Dendritic cell treated with granulocyte-macrophage colony-stimulating factor and Interleukin-4, amounts not matched to agents 40 ng/mL and 50 ng/mL, for 4 days (primary cell): ENCODE measurements around the gene MFSD8.
"Not testable (repeated sequence)": the region's sequence is repeated elsewhere in the genome, so short reads cannot be mapped to it uniquely, and the experiment has no call there.

ENCODE experiments used
- H3K27ac Mint-ChIP-seq: one replicate; pipeline ENCODE4 v1.8.0; 2022; ENCODE audit warnings: mild to moderate bottlenecking, mixed read lengths
- H3K27me3 Mint-ChIP-seq: one replicate; pipeline ENCODE4 v1.8.0; 2022; ENCODE audit warnings: mild to moderate bottlenecking, mixed read lengths
- H3K36me3 Mint-ChIP-seq: one replicate; pipeline ENCODE4 v1.8.0; 2022; ENCODE audit warnings: low read depth, mixed read lengths
- H3K4me1 Mint-ChIP-seq: one replicate; pipeline ENCODE4 v1.8.0; 2022; ENCODE audit warnings: low read depth, mixed read lengths
- H3K4me3 Mint-ChIP-seq: one replicate; pipeline ENCODE4 v1.8.0; 2022; ENCODE audit warnings: mild to moderate bottlenecking, moderate library complexity, mixed read lengths
- H3K9me3 Mint-ChIP-seq: one replicate; pipeline ENCODE4 v1.8.0; 2022; ENCODE audit warnings: mixed read lengths
- intact Hi-C: fragments of 100-400 bp; cut with micrococcal nuclease; formaldehyde crosslinking; loops from one replicate; pipeline ENCODE4 v1.15.0; 2022

The MFSD8 gene, protein sequence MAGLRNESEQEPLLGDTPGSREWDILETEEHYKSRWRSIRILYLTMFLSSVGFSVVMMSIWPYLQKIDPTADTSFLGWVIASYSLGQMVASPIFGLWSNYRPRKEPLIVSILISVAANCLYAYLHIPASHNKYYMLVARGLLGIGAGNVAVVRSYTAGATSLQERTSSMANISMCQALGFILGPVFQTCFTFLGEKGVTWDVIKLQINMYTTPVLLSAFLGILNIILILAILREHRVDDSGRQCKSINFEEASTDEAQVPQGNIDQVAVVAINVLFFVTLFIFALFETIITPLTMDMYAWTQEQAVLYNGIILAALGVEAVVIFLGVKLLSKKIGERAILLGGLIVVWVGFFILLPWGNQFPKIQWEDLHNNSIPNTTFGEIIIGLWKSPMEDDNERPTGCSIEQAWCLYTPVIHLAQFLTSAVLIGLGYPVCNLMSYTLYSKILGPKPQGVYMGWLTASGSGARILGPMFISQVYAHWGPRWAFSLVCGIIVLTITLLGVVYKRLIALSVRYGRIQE

DNA sequence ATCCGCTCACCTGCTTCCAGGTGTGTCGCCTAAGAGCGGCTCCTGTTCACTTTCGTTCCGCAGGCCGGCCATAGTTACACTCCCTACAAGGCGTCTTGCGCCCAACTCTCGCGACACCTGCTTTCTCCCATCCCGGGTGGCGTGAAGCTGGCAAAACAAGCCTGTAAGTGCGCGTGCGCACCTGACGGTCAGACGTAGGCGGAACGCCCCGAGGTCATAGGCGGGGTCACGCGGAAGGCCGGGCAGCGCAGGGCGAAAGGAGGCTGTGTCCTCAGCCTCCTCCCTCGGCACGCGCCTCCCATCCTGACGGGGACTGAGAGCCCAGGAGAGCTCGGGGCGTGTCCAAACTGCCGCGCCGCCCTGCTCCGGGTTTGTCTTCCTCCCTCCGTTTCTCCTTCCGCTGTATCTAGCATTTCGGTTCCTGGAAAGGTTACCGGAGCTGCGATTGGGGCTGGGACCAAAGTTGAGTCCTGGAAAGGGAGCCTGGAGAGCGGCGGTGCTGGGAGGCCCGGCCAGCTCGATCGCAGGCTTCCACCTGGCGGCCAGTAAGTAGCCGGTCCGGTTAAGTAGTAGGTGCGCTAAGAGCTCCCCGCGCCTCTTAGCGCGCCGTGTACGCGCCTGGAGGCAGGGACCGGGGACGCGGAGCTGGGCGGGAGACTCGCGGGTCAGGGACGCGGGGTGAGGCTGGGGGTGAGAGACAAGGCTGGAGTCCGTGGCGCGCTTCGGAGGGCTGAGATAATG is at the start of gene MFSD8, which contains the start of gene ABHD18:
Gene MFSD8 (minus strand): TSS at position 112 of the 741 bp plus-strand sequence. CDS start 40 bp downstream, at position 72.
Gene ABHD18 (plus strand): TSS at position 345 of the 741 bp plus-strand sequence. CDS start 17,550 bp downstream, outside the sequence.
- H3K4me3 Mint-ChIP-seq = peak within 1 kb of the TSS; percentile 96
- H3K36me3 Mint-ChIP-seq = peaks cover 14% of the 10 kb centered on the region
- intact Hi-C loops = loop anchor here (1.0 to 10.0 kb wide), 5 partner anchors 85 to 340 kb away; partner anchors contain the start of genes HSPA4L, LARP1B, PGRMC2 and PLK4
- H3K27ac Mint-ChIP-seq = peak within 1 kb of the TSS; percentile 97
- no peaks in the 10 kb centered on the region for H3K9me3 Mint-ChIP-seq
- H3K27me3 Mint-ChIP-seq = no peaks in the 10 kb centered on the region
- peaks cover 19% of the 10 kb centered on the region for H3K4me1 Mint-ChIP-seq

DNA sequence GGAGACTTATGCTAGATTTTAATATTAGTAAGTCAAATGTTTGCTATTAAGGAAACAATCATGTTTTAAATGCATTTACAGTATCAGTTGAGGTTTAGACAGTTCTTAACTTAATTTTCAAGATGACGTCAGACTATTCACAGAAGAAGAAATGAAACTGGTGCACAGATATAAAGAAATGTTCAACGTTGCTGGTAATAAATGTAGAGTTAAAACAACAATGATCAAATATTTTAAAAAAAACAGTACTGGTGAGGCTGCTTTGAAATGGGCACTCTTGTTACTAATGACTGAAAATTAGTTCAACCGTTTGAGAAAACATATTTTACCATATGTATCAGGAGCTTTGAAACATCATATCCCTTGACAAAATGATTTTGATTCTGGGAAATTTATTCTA is 44.5 kb upstream of the MFSD8 start:
- no peaks in the 10 kb centered on the region for H3K9me3 Mint-ChIP-seq
- H3K36me3 Mint-ChIP-seq = peaks cover 55% of the 10 kb centered on the region
- H3K4me1 Mint-ChIP-seq = no peaks in the 10 kb centered on the region
- no peak overlapping the region for H3K4me3 Mint-ChIP-seq
- intact Hi-C loops = no loop called here
- H3K27me3 Mint-ChIP-seq = no peaks in the 10 kb centered on the region
- H3K27ac Mint-ChIP-seq = no peak overlapping the region

DNA sequence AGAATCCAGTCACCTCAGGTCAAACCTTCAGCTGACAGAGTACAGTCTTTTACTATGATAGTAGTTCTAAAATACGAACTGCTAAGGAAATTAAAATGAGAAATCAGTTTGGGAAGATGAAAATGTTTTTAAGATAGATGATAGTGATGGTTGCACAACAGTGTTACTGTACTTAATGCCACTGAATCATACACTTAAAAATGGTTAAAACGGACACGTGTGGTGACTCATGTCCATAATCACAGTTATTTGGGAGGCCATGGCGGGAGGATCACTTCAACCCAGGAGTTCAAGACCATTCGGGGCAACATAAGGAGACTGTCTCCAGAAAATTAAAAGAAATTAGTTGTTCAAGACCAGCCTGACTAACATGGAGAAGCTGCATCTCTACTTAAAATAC is 41.6 kb upstream of the MFSD8 start:
- peaks cover 51% of the 10 kb centered on the region for H3K36me3 Mint-ChIP-seq
- H3K9me3 Mint-ChIP-seq = no peaks in the 10 kb centered on the region
- H3K27ac Mint-ChIP-seq = no peak overlapping the region
- H3K27me3 Mint-ChIP-seq = no peaks in the 10 kb centered on the region
- H3K4me3 Mint-ChIP-seq = no peak overlapping the region
- intact Hi-C loops = no loop called here
- no peaks in the 10 kb centered on the region for H3K4me1 Mint-ChIP-seq

DNA sequence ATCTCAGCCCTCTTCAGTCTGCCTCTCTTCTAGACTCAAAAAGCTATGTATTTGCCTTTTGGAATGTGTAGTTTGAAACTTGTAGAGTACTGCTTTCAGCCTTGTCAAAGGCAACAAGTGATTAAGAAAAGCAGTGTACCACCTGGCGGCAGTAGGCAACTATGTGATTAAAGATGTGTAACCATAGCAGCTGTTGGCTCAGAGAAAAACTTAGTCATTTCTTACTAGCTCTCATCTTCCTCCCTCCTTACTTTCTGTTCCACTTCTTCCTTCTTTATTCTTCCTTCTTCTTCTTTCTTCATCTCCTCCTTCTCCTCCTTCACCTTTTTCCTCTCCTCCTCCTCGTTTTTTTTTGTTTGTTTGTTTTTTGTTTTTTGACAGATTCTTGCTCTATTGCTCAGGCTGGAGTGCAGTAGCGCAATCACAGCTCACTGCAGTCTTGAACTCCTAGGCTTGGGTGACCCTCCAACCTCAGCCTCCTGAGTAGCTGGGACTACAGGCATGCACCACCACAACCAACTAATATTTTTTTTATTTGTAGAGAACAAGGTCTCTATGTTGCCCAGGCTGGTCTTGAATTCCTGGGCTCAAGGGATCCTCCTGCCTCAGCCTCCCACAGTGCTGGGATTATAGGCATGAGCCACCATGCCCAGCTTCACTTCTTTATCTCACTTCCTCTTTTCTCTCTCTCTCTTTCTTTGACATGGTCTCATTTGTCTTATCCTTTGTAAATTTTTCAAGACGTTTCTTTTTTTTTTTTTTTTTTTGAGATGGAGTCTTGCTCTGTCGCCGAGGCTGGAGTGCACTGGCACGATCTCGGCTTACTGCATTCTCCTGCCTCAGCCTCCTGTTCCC is 32.8 kb upstream of the MFSD8 start:
- Mint-ChIP-seq H3K36me3 (peaks cover 46% of the 10 kb centered on the region), H3K4me1 (peaks cover 29% of the 10 kb centered on the region), H3K4me3 (no peak overlapping the region), H3K27ac (peak overlapping the region; percentile 28), H3K9me3 (peaks cover 9% of the 10 kb centered on the region), H3K27me3 (no peaks in the 10 kb centered on the region)
- intact Hi-C loops = no loop called here

DNA sequence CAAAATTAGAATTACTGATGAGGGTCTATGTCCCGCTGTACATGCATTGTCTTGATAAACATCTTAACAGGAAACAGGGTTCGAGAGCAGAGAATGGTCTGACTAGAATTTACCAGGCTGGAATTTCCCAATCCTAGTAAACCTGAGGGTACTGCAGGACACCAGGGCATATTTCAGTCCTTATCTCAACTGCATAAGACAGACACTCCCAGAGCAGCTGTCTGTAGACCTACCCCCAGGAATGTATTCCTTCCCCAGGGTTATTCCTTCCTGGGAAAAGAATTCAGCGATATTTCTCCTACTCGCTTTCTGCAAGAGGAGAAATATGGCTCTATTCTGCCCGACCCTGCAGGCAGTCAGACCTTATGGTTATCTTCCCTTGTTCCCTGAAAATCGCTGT is 31.5 kb upstream of the MFSD8 start:
- H3K4me3 Mint-ChIP-seq, H3K27me3 Mint-ChIP-seq, intact Hi-C loops, H3K9me3 Mint-ChIP-seq, H3K27ac Mint-ChIP-seq: not testable (repeated sequence)
- peaks cover 37% of the 10 kb centered on the region for H3K4me1 Mint-ChIP-seq
- peaks cover 33% of the 10 kb centered on the region for H3K36me3 Mint-ChIP-seq

DNA sequence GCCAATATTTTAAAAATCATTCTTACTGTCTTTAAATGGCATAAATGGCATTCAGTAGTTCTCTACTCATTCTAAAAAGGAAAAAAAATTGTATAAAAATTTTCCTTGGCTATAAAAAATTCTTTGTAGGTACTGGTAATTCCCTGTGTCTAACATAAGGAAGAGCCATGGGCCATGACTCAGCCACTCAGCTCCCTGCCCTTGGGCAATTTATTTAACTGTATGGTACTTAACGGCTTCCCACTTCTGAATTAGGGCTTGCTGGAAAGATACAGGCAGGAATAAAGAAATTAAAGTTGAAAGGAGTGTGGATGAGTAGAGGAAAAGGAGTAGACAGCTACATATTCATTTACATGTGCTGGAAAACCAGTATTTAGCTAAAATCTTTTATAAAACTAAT is 30.8 kb upstream of the MFSD8 start:
- H3K4me3 Mint-ChIP-seq = no peak overlapping the region
- H3K36me3 Mint-ChIP-seq = peaks cover 39% of the 10 kb centered on the region
- peaks cover 37% of the 10 kb centered on the region for H3K4me1 Mint-ChIP-seq
- H3K27ac Mint-ChIP-seq = no peak overlapping the region
- intact Hi-C loops = no loop called here
- H3K9me3 Mint-ChIP-seq = peaks cover 9% of the 10 kb centered on the region
- no peaks in the 10 kb centered on the region for H3K27me3 Mint-ChIP-seq

DNA sequence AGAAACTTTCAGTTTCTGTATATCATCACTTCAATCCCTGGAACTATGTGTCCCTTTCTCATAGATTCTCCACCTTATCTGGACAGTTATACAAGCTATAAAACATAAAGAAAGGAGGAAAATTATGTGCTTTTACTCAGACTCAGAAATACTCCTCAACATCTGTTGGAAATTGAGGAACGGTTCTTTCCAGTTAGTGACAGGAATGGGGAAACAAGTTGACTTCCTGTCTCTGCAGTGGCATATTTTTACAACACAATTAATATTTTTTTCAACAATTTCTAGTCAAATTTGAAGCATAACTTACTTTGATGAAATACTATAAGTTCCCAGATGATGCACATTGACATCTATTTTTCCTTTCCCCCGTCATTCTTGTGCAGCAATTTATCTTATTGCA is 28.2 kb upstream of the MFSD8 start:
- H3K4me1 Mint-ChIP-seq = peaks cover 43% of the 10 kb centered on the region
- intact Hi-C loops = no loop called here
- peaks cover 38% of the 10 kb centered on the region for H3K36me3 Mint-ChIP-seq
- peak overlapping the region; percentile 56 for H3K27ac Mint-ChIP-seq
- H3K4me3 Mint-ChIP-seq = peak overlapping the region; percentile 49
- H3K9me3 Mint-ChIP-seq = peaks cover 9% of the 10 kb centered on the region
- H3K27me3 Mint-ChIP-seq = no peaks in the 10 kb centered on the region

DNA sequence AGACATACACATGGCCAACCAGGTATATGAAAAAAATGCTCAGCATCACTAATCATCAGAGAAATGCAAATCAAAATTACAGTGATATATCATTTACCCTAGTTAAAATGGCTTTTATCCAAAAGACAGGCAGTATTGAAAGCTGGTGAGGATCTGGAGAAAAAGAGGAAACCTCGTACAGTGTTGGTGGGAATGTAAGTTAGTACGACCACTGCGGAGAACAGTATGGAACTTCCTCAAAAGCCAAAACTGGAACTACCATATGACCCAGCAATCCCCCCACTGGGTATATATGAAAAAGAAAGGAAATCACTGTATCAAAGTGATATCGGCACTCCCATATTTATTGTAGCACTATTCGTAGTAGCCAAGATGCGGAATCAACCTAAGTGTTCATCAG is 23.7 kb upstream of the MFSD8 start:
- intact Hi-C loops = no loop called here
- no peak overlapping the region for H3K4me3 Mint-ChIP-seq
- peaks cover 51% of the 10 kb centered on the region for H3K36me3 Mint-ChIP-seq
- no peaks in the 10 kb centered on the region for H3K9me3 Mint-ChIP-seq
- peaks cover 25% of the 10 kb centered on the region for H3K4me1 Mint-ChIP-seq
- no peaks in the 10 kb centered on the region for H3K27me3 Mint-ChIP-seq
- H3K27ac Mint-ChIP-seq = no peak overlapping the region

DNA sequence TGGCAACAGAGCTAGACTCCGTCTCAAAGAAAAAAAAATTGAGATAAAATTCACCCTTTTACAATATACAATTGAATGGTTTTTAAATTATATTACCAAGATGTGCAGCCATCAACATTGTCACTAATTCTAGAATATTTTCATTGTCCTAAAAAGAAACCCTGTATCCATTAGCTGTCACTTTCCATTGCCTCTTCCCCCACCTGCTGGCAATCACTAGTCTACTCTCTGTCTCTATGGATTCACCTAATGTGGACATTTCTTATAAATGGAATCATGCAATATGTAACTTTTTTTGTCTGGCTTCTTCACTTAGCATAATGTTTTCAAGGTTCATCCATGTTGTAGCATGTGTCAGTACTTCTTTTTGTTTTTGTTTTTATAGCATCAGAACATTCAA is 21.0 kb upstream of the MFSD8 start:
- no peaks in the 10 kb centered on the region for H3K9me3 Mint-ChIP-seq
- peaks cover 8% of the 10 kb centered on the region for H3K4me1 Mint-ChIP-seq
- H3K36me3 Mint-ChIP-seq = peaks cover 53% of the 10 kb centered on the region
- H3K27ac Mint-ChIP-seq = no peak overlapping the region
- no peaks in the 10 kb centered on the region for H3K27me3 Mint-ChIP-seq
- no peak overlapping the region for H3K4me3 Mint-ChIP-seq
- intact Hi-C loops = no loop called here

DNA sequence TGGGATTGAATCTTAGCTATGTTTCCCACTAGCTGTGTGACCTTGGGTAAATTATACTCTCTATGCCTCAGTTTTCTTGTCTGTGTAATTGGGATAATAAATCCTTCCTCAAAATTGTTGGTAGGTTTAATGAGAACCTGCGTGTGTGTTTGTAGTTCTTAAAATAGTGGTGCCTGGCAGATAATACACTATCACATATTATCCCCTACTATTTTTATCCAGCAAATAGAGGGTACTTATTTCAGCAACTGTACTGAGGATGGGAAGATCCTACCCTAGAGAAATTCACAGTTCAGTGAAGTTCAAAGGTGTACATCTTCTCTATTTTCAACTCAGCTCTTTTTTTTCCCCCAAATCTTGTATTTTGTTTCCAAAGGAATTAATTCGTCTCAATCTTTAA is 17.5 kb upstream of the MFSD8 start:
- Mint-ChIP-seq H3K9me3 (no peaks in the 10 kb centered on the region), H3K4me3 (no peak overlapping the region), H3K27me3 (no peaks in the 10 kb centered on the region), H3K36me3 (peaks cover 46% of the 10 kb centered on the region), H3K4me1 (no peaks in the 10 kb centered on the region), H3K27ac (no peak overlapping the region)
- intact Hi-C loops = no loop called here

DNA sequence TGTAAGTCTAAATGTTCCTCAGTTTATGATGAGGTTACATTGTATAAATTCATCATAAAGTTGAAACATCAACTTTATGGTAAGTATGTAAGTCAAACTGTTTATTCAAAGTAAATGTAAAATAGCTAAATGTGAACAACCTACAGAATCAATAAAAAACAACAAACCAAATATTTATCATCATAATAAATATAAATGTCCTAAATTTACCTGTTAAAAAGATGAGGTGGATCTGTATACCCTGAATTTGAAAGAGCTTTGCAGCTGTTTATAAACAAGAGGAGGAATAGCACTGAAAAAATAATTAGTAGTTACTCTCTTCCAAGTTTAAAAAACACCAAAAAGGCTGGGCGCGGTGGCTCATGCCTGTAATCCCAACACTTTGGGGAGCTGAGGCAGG is 14.0 kb upstream of the MFSD8 start:
- intact Hi-C loops = no loop called here
- H3K27ac Mint-ChIP-seq = no peak overlapping the region
- no peaks in the 10 kb centered on the region for H3K27me3 Mint-ChIP-seq
- peaks cover 34% of the 10 kb centered on the region for H3K36me3 Mint-ChIP-seq
- no peak overlapping the region for H3K4me3 Mint-ChIP-seq
- no peaks in the 10 kb centered on the region for H3K9me3 Mint-ChIP-seq
- no peaks in the 10 kb centered on the region for H3K4me1 Mint-ChIP-seq

DNA sequence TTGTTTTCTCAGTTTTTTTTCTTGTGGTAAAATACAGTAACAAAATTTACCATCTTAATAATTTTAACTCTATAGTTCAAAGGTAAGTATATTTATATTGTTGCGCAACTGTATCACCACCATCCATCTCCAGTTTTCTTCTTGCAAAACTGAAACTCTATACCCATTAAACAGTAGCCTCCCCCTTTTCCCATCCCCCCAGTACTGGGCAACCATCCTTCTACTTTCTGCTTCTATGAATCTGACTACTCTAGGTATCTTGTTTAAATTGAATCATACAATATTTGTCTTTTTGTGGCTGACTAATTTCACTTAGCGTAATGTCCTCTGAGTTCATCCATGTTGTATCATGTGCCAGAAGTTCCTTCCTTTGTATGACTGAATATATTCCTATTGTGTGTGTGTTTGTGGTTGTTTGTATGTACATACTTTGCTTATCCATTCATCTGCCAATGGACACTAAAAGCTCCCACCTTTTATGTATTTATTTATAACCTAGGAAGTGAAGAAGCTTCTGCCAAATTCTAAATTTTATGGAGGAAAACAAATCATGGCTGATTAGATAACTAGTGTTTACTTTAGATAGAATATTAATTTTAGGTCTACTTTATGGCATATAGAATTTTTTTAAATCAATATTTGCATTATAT is 10.3 kb upstream of the MFSD8 start:
- Mint-ChIP-seq H3K27ac (no peak overlapping the region), H3K27me3 (no peaks in the 10 kb centered on the region), H3K4me3 (no peak overlapping the region), H3K36me3 (peaks cover 38% of the 10 kb centered on the region), H3K4me1 (no peaks in the 10 kb centered on the region), H3K9me3 (no peaks in the 10 kb centered on the region)
- intact Hi-C loops = no loop called here

DNA sequence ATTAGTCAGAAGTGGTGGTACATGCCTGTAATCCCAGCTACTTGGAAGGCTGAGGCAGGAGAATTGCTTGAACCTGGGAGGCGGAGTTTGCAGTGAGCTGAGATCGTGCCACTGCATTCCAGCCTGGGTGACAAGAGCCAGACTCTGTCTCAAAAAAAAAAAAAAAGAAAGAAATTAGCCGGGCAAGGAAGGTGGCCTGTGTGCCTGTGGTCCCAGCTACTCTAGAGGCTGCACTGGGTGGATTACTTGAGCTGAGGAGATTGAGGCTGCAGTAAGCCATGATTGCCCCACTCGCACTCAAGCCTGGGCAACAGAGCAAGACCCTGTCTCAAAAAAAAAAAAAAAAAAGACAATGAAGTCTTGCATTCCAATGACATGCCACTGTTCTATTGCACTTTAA is 6.0 kb upstream of the MFSD8 start:
- H3K4me3 Mint-ChIP-seq, H3K9me3 Mint-ChIP-seq, H3K4me1 Mint-ChIP-seq, H3K27ac Mint-ChIP-seq, intact Hi-C loops, H3K27me3 Mint-ChIP-seq: not testable (repeated sequence)
- peaks cover 26% of the 10 kb centered on the region for H3K36me3 Mint-ChIP-seq
